Hematopoietic multipotent progenitor cell treated with erythropoietin and hydrocortisone succinate and interleukin-3 and kit ligand, for 15 days (in vitro differentiated cells): Measurements from ENCODE around the gene CMTM2.
A peak's percentile ranks its signal among the peaks of the same experiment; 100 is the strongest.

Source experiments
- DNase-seq: peaks from one replicate; pipeline ENCODE4 v3.0.0-alpha.2; 2015; ENCODE audit warnings: low spot score

CMTM2 gene

DNA sequence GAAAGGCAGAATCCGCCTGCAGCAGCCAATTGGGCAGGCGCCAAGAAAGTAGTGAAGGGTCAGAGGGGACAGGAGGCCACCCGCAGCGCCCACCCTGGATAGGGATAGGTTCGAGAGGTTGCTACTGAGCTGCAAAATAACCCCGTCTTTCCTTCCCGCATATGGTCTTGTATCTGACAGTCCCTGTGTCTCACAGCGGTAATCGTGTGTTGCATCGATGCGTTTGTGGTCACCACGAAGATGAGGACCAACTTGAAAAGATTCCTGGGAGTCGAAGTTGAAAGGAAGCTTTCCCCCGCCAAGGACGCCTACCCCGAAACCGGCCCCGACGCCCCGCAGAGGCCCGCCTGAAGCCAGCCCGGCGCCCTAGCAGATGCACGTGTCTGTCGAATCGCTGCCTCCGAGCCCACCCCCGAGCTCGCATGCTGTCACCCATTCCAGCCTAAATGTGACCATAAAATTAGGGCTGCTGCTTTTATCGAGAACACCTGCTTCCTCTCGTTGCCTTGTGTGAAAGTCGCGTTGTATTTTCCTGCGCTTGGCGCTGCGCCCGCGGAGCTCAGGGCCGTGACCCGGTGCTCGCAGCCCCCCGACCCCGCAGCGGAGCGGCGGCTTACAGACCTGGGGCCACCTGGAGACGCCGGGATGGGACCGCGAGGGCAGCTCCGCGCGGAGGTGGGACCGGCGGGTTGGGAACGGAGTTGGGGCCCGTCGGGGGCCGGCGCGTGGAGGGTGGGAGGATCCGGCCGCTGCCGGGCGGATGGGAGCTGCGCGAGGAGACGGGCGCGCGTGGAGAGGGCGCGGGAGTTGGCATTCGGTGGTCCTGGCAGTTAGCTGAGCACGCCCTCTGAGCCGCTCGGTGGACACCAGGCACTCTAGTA lies at the start of gene CMTM2:
CMTM2 (plus strand) TSS at position 813 of the 881 bp plus-strand sequence. CDS start 145 bp downstream, outside the sequence.
- DNase-seq = no peak

GRCh38 chr16:66529475-66529874 lies 49.8 kb upstream of the CMTM2 start:
- no peak for DNase-seq

GRCh38 chr16:66534376-66534799 lies 44.9 kb upstream of the CMTM2 start:
- no peak for DNase-seq

DNA sequence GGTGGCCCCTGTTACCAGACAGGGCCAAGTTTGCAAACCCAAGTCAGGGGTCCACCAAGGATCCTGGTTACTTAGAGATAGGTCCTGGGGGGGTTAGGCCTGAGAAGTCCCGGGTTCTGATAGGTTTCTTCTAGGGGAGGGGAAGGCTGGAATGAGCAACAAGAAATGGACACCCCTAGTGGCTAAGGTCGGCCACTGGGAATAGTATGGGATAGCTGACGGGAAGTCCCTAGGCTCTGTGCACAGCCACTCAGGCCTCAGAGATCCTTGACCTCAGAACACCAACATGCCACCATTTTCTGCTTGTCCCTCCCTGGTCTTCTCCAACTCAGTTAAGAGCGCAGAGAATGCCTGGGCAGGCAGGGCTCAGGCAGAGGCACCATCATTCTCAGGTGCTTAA lies 42.7 kb upstream of the CMTM2 start:
- no peak for DNase-seq

GRCh38 chr16:66537236-66537635 lies 42.0 kb upstream of the CMTM2 start:
- no peak for DNase-seq

- DNase-seq = no peak
Observed at GRCh38 chr16:66538910-66539309, 40.4 kb upstream of the CMTM2 start.

GRCh38 chr16:66539623-66540469 lies 39.4 kb upstream of the CMTM2 start:
- DNase-seq = no peak

DNA sequence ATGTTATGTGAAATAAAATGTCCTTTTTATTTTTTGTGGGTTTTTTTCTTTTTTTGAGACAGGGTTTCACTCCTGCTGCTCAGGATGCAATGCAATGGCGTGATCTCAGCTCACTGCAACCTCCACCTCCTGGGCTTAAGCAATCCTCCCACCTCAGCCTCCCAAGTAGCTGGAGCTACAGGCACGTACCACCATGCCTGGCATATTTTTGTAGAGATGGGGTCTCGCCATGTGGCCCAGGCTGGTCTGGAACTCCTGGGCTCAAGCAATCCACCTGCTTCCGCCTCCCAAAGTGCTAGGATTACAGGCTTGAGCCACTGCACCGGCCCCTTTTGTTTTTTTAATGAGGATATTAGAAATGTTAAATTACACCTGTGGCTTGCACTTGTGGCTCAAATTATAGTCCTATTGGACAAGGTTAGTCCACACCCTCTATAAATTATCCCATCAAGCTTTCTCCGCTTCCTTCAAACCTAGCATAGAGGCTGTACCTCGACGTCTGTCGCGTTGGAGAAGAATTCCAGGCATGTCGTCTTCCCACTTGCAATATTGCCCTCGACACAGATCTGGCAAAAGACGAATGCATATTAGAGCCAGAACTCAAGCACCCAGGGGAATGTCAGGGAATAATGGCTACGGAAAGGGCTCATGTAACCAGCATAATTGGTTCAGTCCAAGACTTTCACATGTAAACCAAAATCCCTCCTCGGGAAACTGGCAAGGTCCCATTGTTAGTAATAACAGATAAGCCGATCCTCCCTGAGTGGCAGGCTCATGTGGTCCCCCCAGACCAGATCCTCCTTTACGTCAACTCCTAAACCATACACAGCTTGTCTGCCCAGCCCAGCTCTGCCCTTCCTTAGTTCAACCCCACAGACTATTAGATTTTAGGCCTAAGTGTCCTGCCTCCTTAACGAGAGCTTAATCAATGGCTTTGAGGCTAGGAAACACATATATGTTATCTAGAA lies 37.6 kb upstream of the CMTM2 start:
- DNase-seq = no peak

DNA sequence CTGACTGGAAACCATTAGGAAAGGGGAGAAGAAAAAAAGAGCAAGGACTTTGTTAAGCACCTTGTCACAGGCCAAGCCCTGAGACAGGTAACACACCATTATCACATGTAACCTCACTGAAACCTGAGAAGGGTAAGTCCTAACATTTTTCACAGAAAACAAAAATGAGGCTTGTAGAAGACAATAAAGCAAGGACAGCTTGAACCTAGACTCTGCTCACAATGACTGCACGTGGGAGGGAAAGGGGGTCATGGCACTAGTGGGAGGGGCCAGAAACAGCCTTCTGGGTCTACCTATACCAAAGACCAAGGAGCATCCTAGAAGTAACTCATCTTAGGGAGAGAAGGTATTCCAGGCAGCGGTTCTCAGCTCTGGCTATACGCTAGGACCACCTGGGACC lies 36.9 kb upstream of the CMTM2 start:
- no peak for DNase-seq

GRCh38 chr16:66543541-66543940 lies 35.7 kb upstream of the CMTM2 start:
- DNase-seq = no peak

DNA sequence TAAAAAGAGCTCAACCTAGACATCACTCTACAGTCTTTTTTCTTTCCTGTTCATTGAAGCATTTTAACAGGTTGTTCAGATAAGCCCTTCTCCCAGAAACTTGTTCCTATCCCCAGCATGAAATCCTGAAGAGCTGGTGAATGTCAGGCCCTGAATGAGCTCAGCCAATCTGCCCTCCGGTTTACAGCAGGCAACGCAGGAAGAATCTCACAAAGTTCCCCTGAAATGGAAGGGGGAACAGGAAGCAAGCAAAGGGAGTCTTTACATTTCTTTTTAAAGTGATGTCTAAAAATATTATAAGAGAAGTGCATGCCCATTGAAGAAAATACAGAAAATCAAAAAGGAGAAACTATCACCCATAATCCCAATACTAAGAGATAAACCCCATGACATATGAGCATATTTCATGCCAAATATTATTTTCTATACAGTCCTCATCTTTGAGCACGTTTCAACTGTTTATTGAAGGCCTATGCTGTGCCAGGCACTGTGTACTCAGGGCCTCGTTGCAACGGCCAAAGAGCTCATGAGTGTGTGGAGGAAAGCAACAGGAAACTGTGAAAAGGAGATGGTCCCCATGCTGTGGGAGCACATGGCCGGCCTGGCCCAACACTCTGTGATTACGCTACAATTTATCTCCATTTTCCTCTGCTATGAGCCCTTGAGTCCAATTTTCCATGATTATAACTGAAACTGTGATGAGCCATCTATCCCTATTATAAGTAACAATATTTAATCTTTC lies 35.1 kb upstream of the CMTM2 start:
- no peak for DNase-seq

GRCh38 chr16:66547101-66547989 lies 31.9 kb upstream of the CMTM2 start:
- DNase-seq = no peak

- DNase-seq = no peak
Observed at GRCh38 chr16:66548068-66548467, 31.2 kb upstream of the CMTM2 start.

GRCh38 chr16:66548868-66549267 lies 30.4 kb upstream of the CMTM2 start:
- DNase-seq = no peak

DNA sequence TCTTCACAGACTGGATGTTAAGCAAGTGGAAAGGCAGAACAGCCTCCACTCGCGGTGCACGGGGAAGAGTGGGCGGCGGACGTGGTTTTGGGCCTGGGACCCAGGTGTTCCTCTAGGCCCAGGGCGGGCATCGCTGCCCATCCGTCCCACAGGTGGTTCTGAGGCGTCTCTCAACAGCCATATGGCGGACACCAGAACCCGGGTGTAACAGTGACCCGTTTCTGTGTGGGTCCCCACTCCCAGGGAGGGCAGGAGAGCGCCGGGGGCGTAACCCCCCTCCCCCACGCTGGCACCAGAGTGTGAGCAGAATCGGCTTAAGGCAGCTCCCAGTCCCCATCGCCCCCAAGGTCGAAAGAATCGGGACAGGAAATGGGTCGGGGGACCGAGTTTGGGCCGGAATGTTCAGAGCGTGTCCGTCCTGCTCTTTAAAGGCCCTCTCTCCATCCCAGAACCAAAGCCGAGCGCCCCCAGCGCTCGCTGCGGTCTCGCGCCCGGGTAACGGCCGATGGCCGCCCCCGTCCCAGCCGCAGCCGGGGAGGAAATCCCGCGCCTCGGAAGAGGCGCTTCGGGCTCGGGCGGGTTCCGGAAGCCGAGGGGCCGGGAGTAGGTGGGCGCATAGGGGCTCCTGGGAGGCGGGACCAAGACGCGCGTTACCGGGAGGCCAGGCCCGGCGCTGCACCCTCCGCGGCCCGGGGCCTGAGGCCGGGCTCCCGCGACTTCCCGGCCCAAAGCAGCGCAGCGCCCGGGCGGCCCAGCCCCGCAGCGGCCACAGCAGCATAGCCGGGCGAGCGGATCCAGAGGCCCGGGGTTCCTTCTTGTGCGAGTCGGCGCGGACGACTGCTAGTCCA lies 29.8 kb upstream of the CMTM2 start, which contains the start of gene TK2:
TK2 (minus strand) TSS at position 839 of the 848 bp plus-strand sequence; CDS start at position 778, 61 bp downstream.
- peak; percentile 35 for DNase-seq

GRCh38 chr16:66551348-66551759 lies 27.9 kb upstream of the CMTM2 start:
- peak; percentile 56 for DNase-seq

- DNase-seq = no peak
Observed at GRCh38 chr16:66551788-66552285, 27.4 kb upstream of the CMTM2 start.

- peak; percentile 95 for DNase-seq
Observed at GRCh38 chr16:66552286-66553177, 26.7 kb upstream of the CMTM2 start, which contains the start of gene CKLF. Gene CKLF (plus strand): TSS chr16:66552576. CDS start chr16:66552716, 140 bp downstream.
